GM10847 (cell line): ENCODE measurements around the gene PLXNA3.

ENCODE experiments used
- POLR2A ChIP-seq: IDR thresholded peaks from 2 replicates; pipeline ENCODE4 v1.6.1; 2011; ENCODE audit not compliant: insufficient read length; ENCODE audit errors: extremely low read depth

PLXNA3 gene

GRCh38 chrX:154463611-154464220, 5.6 kb downstream of the PLXNA3 start:
- TF ChIP-seq POLR2A, result no peak

- TF ChIP-seq POLR2A, result no peak
Observed at GRCh38 chrX:154464806-154465365, 6.8 kb downstream of the PLXNA3 start.

- TF ChIP-seq POLR2A, result no peak
Observed at GRCh38 chrX:154465601-154466000, 7.5 kb downstream of the PLXNA3 start.

DNA sequence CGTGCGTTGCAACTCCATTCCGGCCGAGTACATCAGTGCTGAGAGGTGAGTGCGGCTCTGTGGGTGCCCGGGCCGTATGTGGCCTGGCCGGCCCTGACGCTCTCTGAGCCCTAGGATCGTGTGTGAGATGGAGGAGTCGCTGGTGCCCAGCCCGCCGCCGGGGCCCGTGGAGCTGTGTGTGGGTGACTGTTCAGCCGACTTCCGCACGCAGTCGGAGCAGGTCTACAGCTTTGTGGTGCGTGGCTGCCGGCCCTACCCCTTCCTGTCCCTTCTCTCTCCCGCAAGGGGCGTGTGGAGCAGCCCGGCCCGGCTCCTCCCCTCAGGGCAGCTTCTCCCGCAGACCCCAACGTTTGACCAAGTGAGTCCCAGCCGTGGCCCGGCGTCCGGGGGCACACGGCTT, 8.0 kb downstream of the PLXNA3 start:
- no peak for TF ChIP-seq POLR2A

DNA sequence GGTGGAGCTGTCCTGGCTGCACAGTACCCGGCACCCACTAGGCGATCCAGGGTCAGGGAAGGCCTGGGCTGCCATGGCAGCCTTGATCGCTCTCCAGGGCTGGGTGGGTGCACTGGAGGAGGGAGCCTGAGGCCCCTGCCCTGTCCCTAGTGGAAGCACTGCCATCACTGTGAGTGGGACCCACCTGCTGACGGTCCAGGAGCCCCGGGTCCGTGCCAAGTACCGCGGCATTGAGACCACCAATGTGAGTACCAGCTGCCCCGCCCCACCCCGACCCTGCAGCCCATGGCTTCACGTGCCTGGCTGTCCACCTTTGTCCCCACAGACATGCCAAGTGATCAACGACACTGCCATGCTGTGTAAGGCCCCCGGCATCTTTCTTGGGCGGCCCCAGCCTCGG, 8.8 kb downstream of the PLXNA3 start:
- no peak for TF ChIP-seq POLR2A

- no peak for TF ChIP-seq POLR2A
Observed at GRCh38 chrX:154467556-154467955, 9.5 kb downstream of the PLXNA3 start.

GRCh38 chrX:154468217-154468616, 10.1 kb downstream of the PLXNA3 start:
- TF ChIP-seq POLR2A, result no peak

- no peak for TF ChIP-seq POLR2A
Observed at GRCh38 chrX:154469114-154469513, 11.0 kb downstream of the PLXNA3 start.

GRCh38 chrX:154469880-154470279, 11.8 kb downstream of the PLXNA3 start:
- no peak for TF ChIP-seq POLR2A

- TF ChIP-seq POLR2A, result no peak
Observed at GRCh38 chrX:154470434-154470833, 12.4 kb downstream of the PLXNA3 start.

- TF ChIP-seq POLR2A, result no peak
Observed at GRCh38 chrX:154470914-154471568, 13.0 kb downstream of the PLXNA3 start.

DNA sequence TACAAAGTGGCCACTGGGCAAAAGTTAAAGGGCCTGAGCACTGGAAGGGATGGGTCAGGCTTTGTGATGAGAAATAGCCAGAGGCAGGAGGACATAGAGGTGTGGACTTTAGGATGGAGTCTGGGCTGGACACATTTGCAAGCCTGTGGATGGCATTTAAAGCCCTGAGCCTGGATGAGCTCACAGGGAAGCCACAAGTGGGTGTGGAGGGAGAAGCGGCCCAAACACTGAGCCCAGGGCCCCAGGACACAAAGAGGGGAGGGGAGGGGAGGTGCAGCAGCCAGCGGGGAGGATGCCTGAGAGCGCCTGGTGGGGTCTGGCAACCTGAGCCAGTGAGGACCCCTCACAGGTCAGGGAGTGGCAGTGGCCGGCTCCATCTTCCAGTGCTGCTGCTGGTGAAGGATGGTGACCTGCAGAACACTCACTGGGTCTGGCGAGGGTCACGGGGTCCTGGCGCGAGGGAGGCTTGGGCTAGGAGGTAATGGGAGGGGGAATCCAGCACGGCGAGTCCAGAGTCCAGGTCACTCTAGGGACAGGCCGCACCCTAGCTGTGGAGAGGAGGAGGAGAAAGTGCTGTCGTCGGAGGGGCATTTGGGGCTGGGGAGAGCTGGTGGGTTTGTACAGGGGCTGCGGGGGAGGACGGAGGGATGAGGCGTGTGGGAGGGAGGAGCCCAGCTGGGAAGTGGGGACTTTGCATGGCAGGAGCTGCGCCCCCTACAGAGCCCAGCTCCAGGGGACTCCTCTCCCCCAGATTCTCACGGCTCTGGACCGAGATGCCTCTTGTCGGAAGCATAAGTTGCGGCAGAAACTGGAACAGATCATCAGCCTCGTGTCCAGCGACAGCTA, 14.0 kb downstream of the PLXNA3 start:
- TF ChIP-seq POLR2A, result no peak

GRCh38 chrX:154472685-154473632, 14.9 kb downstream of the PLXNA3 start:
- no peak for TF ChIP-seq POLR2A

DNA sequence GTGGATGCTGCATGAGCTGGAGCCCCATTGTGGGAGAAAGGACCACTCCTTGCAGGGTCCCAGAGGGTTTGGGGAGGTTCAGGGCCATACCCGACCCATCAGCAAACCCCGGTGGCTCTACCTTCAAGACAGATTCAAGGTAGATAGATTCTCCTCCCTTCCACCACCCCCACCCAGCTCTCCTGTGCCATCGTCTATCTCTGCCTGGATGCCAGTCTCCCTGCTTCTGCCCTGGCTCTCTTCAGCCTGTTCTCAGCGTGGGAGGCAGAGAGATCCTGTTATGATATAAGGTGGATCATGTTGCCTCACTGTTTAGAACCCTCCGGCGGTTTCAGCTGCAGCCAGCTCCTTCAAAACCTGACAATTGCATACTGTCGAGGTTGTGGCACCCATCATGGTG, 15.6 kb downstream of the PLXNA3 start:
- no peak for TF ChIP-seq POLR2A

DNA sequence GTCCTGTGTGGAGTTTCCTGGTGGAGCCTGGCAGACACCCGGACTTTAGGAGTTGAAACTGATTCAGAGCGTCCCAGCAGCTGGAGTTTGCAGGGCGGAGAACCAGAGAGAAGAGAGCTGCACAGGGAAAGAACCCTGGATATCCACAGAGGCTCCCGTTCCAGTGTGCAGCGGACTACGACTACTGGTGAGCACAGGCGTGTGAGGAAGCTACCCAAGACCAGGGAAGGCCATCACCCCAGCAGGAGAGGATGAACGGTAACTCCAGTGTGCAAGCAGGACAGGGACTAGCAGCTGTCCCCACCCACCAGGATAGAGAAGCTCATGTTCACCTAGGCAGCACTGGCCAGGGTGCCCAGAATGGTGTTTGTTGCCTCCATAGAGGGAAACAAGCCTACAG, 18.7 kb downstream of the PLXNA3 start:
- TF ChIP-seq POLR2A, result no peak

DNA sequence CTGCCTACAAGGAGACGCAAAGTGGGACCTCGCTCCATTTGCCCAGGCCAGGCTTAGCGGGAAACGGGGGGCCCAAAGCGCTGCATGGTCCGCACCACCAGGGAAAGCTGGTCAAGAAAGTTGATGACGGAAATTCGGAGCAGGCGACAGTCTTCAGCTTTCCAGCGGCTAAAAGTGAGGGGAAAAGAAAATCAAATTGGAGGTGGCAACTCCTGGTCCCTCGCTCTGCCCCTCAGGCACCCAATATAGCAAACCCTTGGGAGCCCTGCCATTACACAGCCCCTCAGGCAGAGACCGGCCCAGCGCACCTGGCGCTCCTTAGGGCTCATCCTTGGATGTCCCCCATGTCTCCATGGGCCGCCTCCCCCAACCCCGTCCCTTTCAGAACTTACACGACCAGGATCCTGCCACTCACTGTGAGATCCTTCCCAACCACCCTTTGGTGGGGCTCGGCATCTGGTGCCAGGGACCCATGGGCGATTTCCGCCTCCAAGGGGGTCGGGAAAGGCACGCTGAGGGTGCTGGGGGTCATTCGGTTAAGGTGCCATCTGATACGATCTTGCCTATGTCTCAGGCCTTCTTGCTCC, 19.9 kb downstream of the PLXNA3 start:
- TF ChIP-seq POLR2A, result no peak
